H9 (cell line): ENCODE measurements around the gene ABHD4. TPM values are rescaled to one million over a fixed set of nuclear protein-coding genes. Genes with fewer than 3 reads are reported as not detected.

ENCODE experiments used
- DNase-seq: peaks from one replicate; pipeline ENCODE4 v3.0.0-alpha.2; 2017
- H2AFZ ChIP-seq: one replicate; pipeline ENCODE4 v1.6.1; 2013; ENCODE audit warnings: mild to moderate bottlenecking, low read length, control low read depth, moderate library complexity
- H2AK5ac ChIP-seq: 2 replicates; pipeline ENCODE4 v1.6.1; 2013; ENCODE audit warnings: low read length, control low read depth, mixed read lengths; ENCODE audit not compliant: insufficient read length
- H2BK120ac ChIP-seq: one replicate; pipeline ENCODE4 v1.6.1; 2013; ENCODE audit warnings: low read depth, mild to moderate bottlenecking, low read length, control low read depth, inconsistent platforms; ENCODE audit not compliant: poor library complexity, severe bottlenecking
- H2BK12ac ChIP-seq: 2 replicates; pipeline ENCODE4 v1.6.1; 2013; ENCODE audit warnings: low read length, control low read depth, mixed read lengths, low read depth; ENCODE audit not compliant: insufficient read length
- H2BK15ac ChIP-seq: 2 replicates; pipeline ENCODE4 v1.6.1; 2013; ENCODE audit warnings: low read depth, low read length, control low read depth
- H2BK20ac ChIP-seq: one replicate; pipeline ENCODE4 v1.6.1; 2013; ENCODE audit warnings: low read depth, mild to moderate bottlenecking, low read length, control low read depth, inconsistent platforms; ENCODE audit not compliant: poor library complexity, severe bottlenecking
- H2BK5ac ChIP-seq: 2 replicates; pipeline ENCODE4 v1.6.1; 2013; ENCODE audit warnings: low read length, control low read depth, mixed read lengths; ENCODE audit not compliant: insufficient read length
- H3K14ac ChIP-seq: 2 replicates; pipeline ENCODE4 v1.6.1; 2013; ENCODE audit warnings: low read length, control low read depth; ENCODE audit not compliant: insufficient read depth
- H3K18ac ChIP-seq: 2 replicates; pipeline ENCODE4 v1.6.1; 2013; ENCODE audit warnings: low read depth, mild to moderate bottlenecking, mixed read lengths, low read length, control low read depth; ENCODE audit not compliant: insufficient read length
- H3K23ac ChIP-seq: 2 replicates; pipeline ENCODE4 v1.6.1; 2013; ENCODE audit warnings: low read length, control low read depth, mixed read lengths, low read depth; ENCODE audit not compliant: insufficient read length
- H3K23me2 ChIP-seq: 2 replicates; pipeline ENCODE4 v1.6.1; 2013; ENCODE audit warnings: low read depth, mild to moderate bottlenecking, mixed read lengths, low read length, control low read depth; ENCODE audit not compliant: insufficient read length, poor library complexity, severe bottlenecking
- H3K27ac ChIP-seq: 2 replicates; pipeline ENCODE4 v1.5.1; 2013; ENCODE audit warnings: low read length, control low read depth, mixed read lengths, low read depth; ENCODE audit not compliant: insufficient read length
- H3K27me3 ChIP-seq: 2 replicates; pipeline ENCODE4 v1.6.1; 2013; ENCODE audit warnings: low read length, control low read depth, inconsistent platforms; ENCODE audit not compliant: insufficient read depth
- H3K4ac ChIP-seq: 2 replicates; pipeline ENCODE4 v1.6.1; 2013; ENCODE audit warnings: low read depth, mild to moderate bottlenecking, control low read depth, inconsistent platforms, low read length, moderate library complexity
- H3K4me1 ChIP-seq: 2 replicates; pipeline ENCODE4 v1.6.1; 2013; ENCODE audit warnings: low read length, control low read depth, inconsistent platforms; ENCODE audit not compliant: insufficient read depth
- H3K4me2 ChIP-seq: 2 replicates; pipeline ENCODE4 v1.6.1; 2013; ENCODE audit warnings: low read length, control low read depth, mixed read lengths; ENCODE audit not compliant: insufficient read length, insufficient read depth
- H3K56ac ChIP-seq: 2 replicates; pipeline ENCODE4 v1.6.1; 2013; ENCODE audit warnings: low read depth, mild to moderate bottlenecking, mixed read lengths, low read length, control low read depth; ENCODE audit not compliant: insufficient read length
- H3K79me1 ChIP-seq: 2 replicates; pipeline ENCODE4 v1.6.1; 2013; ENCODE audit warnings: low read depth, mild to moderate bottlenecking, moderate library complexity, low read length, control low read depth, inconsistent platforms; ENCODE audit not compliant: insufficient read depth, poor library complexity, severe bottlenecking
- H3K79me2 ChIP-seq: 2 replicates; pipeline ENCODE4 v1.6.1; 2013; ENCODE audit warnings: low read length, control low read depth, inconsistent platforms; ENCODE audit not compliant: insufficient read depth
- H3K9ac ChIP-seq: 2 replicates; pipeline ENCODE4 v1.6.1; 2013; ENCODE audit warnings: low read length, control low read depth, mixed read lengths; ENCODE audit not compliant: insufficient read length; ENCODE audit errors: extremely low read depth
- H3K9me3 ChIP-seq: one replicate; pipeline ENCODE4 v1.6.1; 2013; ENCODE audit warnings: low read depth, low read length, inconsistent platforms; ENCODE audit not compliant: control insufficient read depth
- H3T11ph ChIP-seq: one replicate; pipeline ENCODE4 v1.6.1; 2013; ENCODE audit warnings: mild to moderate bottlenecking, low read length, control low read depth, inconsistent platforms
- H4K20me1 ChIP-seq: one replicate; pipeline ENCODE4 v1.6.1; 2013; ENCODE audit not compliant: control insufficient read depth, insufficient read length, insufficient read depth
- H4K5ac ChIP-seq: 2 replicates; pipeline ENCODE4 v1.6.1; 2013; ENCODE audit warnings: low read depth, mild to moderate bottlenecking, mixed read lengths, low read length, control low read depth; ENCODE audit not compliant: insufficient read length
- H4K8ac ChIP-seq: replicated peaks from 2 replicates; pipeline ENCODE4 v1.6.1; 2013; ENCODE audit warnings: low read length, control low read depth, mixed read lengths, low read depth; ENCODE audit not compliant: insufficient read length
- H4K91ac ChIP-seq: 2 replicates; pipeline ENCODE4 v1.6.1; 2013; ENCODE audit warnings: low read depth, mild to moderate bottlenecking, moderate library complexity, mixed read lengths, low read length, control low read depth; ENCODE audit not compliant: insufficient read length
- H3K27ac Mint-ChIP-seq, 3 experiments: 2 replicates in 2 of 3; 3 replicates in 1 of 3; pipeline ENCODE4 v1.8.0; 2020 to 2021; ENCODE audit warnings: mixed read lengths in 3 of 3, mild to moderate bottlenecking in 1 of 3, moderate library complexity in 1 of 3
- H3K27me3 Mint-ChIP-seq: 2 replicates; pipeline ENCODE4 v1.8.0; 2021; ENCODE audit warnings: low read depth, mild to moderate bottlenecking, moderate library complexity, mixed read lengths
- H3K36me3 Mint-ChIP-seq, 3 experiments: 2 replicates in 2 of 3; 3 replicates in 1 of 3; pipeline ENCODE4 v1.8.0; 2020 to 2021; ENCODE audit warnings: low read depth in 3 of 3, mixed read lengths in 3 of 3; ENCODE audit not compliant: insufficient read depth in 1 of 3
- H3K4me1 Mint-ChIP-seq, 2 experiments: 2 replicates each; pipeline ENCODE4 v1.8.0; 2020; ENCODE audit warnings: mixed read lengths in 2 of 2
- H3K4me3 Mint-ChIP-seq, 2 experiments: 2 replicates in 1 of 2; 3 replicates in 1 of 2; pipeline ENCODE4 v1.8.0; 2020 to 2021; ENCODE audit warnings: mild to moderate bottlenecking in 2 of 2, mixed read lengths in 2 of 2, moderate library complexity in 1 of 2
- H3K9me3 Mint-ChIP-seq, 2 experiments: 2 replicates in 1 of 2; 3 replicates in 1 of 2; pipeline ENCODE4 v1.8.0; 2020; ENCODE audit warnings: mild to moderate bottlenecking in 2 of 2, mixed read lengths in 2 of 2, moderate library complexity in 1 of 2
- WGBS: extraction: QIAGEN DNeasy Blood & Tissue Kit; methylation state at CpG from one replicate; pipeline ENCODE4 v1.1.7; 2013; ENCODE audit warnings: missing lambda C conversion rate, low lambda C conversion rate, mixed read lengths; ENCODE audit not compliant: insufficient read length; ENCODE audit errors: extremely low coverage; 5-methylcytosine and 5-hydroxymethylcytosine counted together
- total RNA-seq: library from RNA; stranded (reverse); gene quantifications from 2 replicates; pipeline ENCODE4 v1.2.1, GENCODE V29; 2021
- TF ChIP-seq, protein P1 (sequence below): fragments of 200-600 bp; sonication (generic); conservative IDR thresholded peaks from 3 replicates; pipeline ENCODE4 v1.8.0; 2021; ENCODE audit warnings: antibody characterized with exemption, mild to moderate bottlenecking

The ABHD4 gene
- total RNA-seq, 1 experiment from 2014 or later: 21.8 TPM

DNA sequence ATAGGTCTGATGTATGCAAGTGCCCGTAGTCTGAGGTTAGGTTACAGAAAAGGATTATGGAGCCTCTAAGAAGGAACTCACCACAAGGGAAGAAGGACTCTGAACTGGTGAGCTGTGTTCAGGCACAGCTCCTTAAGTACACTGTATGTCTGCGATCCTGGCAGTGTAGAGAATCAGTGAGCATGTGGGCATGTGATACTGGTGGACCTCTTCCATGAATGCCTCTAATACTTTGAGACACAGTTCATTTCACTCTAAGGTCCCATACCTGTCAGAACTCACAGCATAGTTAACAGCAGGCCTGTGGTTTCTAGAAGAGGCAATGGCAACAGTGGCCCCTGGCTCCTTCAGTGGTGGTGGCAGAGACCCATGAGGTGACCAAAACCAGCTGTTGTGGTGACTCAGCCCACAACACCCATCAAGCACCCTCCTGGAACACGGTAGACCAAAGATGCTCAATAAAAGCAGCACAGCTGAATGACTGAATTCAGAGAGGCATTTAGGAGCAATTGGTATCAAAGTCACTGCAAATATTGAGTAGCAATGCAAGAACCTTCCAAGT is 52.9 kb downstream of the ABHD4 start:
- no peak overlapping the region for H3K9ac ChIP-seq
- H3K4me1 ChIP-seq: no peaks in the 10 kb centered on the region
- no peak overlapping the region for H2AK5ac ChIP-seq
- H2AFZ ChIP-seq: no peak overlapping the region
- H2BK120ac ChIP-seq: no peak overlapping the region
- no peak overlapping the region for H2BK5ac ChIP-seq
- no peaks in the 10 kb centered on the region for H3K27me3 ChIP-seq
- H3T11ph ChIP-seq: no peak overlapping the region
- no peaks in the 10 kb centered on the region for H3K79me1 ChIP-seq
- H2BK20ac ChIP-seq: no peak overlapping the region
- Mint-ChIP-seq H3K27me3 (no peaks in the 10 kb centered on the region; the same call in 1 of the 2 replicates), H3K4me1 (peaks cover 3 to 8% of the 10 kb centered on the region in 2 experiments), H3K9me3 (no peaks in the 10 kb centered on the region), H3K27ac (peak overlapping the region in 1 of 3 experiments; percentile 30; a peak in 2 of 7 replicates), H3K36me3 (no peaks in the 10 kb centered on the region), H3K4me3 (no peak overlapping the region)
- no peak overlapping the region for H3K23ac ChIP-seq
- no peaks in the 10 kb centered on the region for H3K23me2 ChIP-seq
- no peak overlapping the region for H2BK12ac ChIP-seq
- no CpG with 5 or more reads among the region's 3 CpGs for WGBS
- no peak overlapping the region for H3K56ac ChIP-seq
- TF ChIP-seq, protein P1, sequence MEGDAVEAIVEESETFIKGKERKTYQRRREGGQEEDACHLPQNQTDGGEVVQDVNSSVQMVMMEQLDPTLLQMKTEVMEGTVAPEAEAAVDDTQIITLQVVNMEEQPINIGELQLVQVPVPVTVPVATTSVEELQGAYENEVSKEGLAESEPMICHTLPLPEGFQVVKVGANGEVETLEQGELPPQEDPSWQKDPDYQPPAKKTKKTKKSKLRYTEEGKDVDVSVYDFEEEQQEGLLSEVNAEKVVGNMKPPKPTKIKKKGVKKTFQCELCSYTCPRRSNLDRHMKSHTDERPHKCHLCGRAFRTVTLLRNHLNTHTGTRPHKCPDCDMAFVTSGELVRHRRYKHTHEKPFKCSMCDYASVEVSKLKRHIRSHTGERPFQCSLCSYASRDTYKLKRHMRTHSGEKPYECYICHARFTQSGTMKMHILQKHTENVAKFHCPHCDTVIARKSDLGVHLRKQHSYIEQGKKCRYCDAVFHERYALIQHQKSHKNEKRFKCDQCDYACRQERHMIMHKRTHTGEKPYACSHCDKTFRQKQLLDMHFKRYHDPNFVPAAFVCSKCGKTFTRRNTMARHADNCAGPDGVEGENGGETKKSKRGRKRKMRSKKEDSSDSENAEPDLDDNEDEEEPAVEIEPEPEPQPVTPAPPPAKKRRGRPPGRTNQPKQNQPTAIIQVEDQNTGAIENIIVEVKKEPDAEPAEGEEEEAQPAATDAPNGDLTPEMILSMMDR: no peak
- H3K4ac ChIP-seq: no peak overlapping the region
- H4K5ac ChIP-seq: no peak overlapping the region
- H4K20me1 ChIP-seq: no peaks in the 10 kb centered on the region
- DNase-seq: no peak
- no peak overlapping the region for H3K18ac ChIP-seq
- H3K14ac ChIP-seq: no peak overlapping the region
- no peak overlapping the region for H2BK15ac ChIP-seq
- no peak overlapping the region for H4K8ac ChIP-seq
- no peaks in the 10 kb centered on the region for H3K79me2 ChIP-seq
- no peak overlapping the region for H4K91ac ChIP-seq
- H3K9me3 ChIP-seq: no peaks in the 10 kb centered on the region
- no peak overlapping the region for H3K27ac ChIP-seq
- no peak overlapping the region for H3K4me2 ChIP-seq
